Stimulated activated CD4-positive, alpha-beta T cell treated with anti-CD3 and anti-CD28 coated beads, Interleukin-1b, Interleukin-23, amount 100 ng/mL, for 24 hours (primary cell): ENCODE data around the gene PEX7.
"Not testable (repeated sequence)": the region's sequence is repeated elsewhere in the genome, so short reads cannot be mapped to it uniquely, and the experiment has no call there.

Source experiments
- DNase-seq, 4 experiments: peaks; one replicate each; pipeline ENCODE4 v3.0.0-alpha.2; 2020; ENCODE audit warnings: low read depth in 4 of 4, low spot score in 1 of 4

The PEX7 gene

DNA sequence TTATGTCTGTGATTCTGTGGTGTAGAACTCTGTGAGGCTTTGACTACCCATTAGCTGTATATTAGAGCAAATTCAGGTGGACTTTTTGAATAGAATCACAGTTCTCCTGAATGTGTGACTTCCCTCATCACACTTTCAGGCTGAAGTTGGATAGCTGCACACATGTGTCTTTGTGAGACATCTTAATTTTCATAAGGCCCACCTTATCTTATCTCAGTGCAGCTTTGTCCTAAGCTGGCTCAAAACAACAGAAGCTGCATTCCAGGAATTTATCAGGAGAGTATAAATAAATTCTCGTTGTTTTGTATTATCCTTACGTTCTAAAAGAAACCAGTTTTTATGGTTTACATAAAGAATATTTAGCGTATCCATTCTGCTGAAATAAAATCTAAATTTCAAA lies 73.5 kb downstream of the PEX7 start:
- no peak for DNase-seq

DNA sequence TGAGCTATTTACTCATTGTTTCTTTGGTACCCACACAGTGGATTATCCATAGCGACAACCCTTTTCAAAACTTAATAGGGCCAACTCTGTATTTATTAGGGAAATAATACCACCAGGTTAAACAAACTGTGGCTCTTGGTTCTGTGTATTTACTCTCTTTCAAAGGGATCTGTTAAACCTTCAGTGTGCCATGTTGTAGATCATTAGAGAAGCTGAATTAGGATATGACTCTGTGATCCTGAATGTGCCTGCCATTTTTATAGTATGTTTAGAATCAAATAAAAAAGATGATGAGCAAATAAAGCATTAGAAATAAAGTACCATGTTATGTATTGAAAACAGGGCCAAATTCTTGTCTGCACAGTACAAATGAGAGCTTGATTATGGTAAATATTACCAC lies 74.7 kb downstream of the PEX7 start:
- DNase-seq = no peak

DNA sequence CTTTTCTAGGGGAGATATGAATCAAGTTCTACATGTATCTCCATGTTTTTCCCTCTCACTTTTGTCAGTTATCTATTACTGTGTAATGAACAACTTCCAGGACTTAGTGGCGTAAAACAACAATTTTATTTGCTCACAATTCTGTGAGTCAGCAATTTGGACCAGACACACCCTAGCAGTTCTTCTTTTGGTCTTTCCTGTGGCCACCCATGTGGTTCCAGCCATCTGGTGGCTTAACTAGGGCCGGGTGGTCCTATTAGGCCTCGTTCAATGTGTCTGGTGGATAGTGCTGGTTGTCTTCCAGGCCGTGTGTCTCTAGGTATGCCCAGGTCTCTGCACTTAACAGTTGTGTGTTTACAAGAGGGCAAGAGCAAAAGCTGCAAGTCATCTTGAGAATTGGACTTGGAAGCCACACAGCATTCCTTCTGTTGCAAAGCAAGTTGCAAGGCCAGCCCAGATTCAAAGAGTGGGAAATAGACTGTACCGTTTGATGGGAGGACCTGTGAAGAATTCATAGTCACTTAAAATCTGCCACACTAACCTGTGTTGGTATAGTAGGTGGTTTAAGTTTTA lies 78.9 kb downstream of the PEX7 start:
- no peak for DNase-seq

DNA sequence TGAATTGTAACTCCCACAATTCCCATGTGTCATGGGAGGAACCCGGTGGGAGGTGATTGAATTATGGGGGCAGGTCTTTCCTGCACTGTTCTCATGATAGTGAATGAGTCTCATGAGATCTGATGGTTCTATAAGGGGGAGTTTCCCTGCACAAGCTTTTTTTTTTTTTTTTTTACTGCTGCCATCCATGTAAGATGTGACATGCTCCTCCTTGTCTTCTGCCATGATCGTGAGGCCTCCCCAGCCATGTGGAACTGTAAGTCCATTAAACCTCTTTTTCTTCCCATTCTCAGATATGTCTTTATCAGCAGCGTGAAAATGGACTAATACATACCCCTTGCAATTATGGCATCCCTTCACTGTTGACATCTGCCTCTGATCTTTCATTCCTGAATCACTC lies 82.1 kb downstream of the PEX7 start:
- not testable (repeated sequence) for DNase-seq

DNA sequence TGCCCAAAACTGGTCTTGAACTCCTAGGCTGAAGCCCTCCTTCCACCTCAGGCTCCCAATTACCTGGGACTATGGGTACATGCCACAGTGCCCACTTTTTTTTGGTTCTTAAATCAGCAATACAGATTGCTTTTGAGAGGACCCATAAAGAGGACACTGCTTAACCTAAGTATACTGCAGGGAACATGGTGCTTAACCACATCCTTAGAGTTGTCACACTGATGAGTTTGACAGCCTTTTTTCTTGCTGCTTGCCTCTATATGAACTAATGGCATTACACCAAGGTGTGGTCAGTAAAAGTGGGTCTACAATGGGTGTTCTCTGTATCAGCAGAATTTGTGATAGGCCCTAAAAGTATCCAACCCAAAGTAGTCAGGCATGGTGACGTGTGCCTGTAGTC lies 92.6 kb downstream of the PEX7 start:
- DNase-seq = no peak

DNA sequence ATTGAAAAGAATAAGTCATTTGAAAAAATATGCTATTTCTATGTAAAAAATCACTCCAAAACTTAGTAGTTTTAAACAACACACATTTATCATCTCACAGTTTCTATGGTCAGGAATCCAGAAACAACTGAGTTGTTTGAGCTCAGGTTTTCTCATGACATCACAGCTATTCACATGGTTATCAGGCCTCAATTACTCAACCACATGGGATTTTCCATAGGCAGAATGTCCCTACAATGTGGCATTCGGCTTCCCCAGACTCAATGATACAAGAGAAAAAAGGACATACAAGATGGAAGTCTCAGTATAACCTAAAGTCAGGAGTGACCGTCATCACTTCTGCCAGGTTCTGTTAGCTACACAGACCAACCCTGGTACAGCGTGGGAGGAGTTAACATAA lies 96.3 kb downstream of the PEX7 start:
- no peak for DNase-seq

DNA sequence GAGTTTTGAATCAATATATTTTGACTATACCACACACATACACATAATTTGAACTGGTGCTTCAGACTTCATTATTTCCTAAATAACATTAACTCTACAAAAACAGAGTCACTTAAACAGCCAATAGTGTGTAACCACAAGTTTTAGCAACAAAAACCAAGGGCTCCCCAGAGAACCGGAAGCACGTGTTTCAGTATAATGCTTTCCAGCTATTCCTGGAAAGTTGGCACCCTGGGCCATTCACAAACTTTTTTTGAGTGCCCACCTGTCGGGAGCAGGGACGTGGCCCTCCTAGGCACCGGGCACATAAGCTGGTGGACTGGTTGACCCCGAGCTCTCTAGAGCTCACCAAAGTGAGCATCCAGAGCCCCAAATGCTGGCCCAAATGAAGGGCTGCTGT lies 97.8 kb downstream of the PEX7 start:
- DNase-seq = no peak

DNA sequence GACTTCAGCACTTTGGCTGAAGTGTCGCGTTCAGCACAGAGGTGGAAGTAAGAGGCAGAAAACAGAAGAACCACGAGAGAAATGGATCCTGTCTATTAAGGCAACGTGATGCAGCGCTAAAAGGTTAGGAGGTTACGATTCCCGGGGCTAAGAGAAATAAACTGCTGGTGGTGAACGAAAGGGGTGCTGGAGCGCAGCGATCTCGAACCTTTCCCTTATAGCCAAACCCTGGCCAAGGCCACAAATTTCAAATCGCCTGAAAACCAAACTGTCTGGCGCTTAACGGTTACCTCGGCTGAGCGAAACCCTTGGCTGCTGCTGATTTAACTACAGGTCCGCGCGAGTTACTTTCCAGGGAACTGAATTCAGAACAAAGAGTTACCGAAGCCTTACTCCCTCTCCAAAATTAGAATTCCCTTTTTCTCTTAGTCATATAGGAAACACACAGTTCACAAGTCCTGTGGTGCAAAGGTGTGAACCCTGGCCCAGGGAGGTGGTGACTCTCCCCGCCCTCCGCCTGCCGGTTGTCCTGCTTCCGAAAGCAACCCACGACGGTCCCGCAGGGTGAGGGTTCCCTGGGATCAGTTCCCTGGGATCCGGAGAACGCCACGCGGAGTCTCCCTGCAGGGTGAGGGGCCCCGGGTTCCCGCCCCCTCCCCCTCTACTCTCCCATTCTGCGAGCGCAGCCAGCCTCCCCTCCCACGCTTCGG lies 98.4 kb downstream of the PEX7 start:
- DNase-seq = no peak

DNA sequence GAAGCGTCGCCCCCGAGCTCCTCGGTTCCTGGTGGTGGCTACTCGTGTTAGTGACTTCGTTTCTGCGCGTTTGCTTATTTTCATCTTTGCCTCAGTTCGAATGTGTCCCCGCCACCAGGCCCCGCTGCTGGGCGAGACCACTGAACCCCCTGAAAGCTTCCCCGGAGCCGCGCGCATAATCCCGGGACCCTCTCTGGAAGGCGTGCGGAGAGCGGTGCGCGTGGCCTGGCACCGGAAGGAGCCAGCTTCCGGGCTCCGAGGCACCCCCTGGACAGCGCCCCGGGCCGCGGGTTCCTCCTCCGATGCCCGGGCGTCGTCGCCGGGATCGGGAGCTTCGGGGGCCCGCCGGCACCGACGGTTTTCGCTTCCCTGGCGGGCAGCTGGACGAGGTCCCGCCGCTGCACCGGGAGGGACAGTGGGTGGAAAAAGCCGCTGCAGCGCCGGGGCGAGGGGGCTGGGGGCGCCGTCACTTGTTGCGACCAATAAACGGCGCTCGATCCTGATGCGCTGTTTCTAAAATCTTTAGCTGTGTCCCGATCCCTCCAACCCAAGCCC lies 99.1 kb downstream of the PEX7 start:
- DNase-seq = no peak

DNA sequence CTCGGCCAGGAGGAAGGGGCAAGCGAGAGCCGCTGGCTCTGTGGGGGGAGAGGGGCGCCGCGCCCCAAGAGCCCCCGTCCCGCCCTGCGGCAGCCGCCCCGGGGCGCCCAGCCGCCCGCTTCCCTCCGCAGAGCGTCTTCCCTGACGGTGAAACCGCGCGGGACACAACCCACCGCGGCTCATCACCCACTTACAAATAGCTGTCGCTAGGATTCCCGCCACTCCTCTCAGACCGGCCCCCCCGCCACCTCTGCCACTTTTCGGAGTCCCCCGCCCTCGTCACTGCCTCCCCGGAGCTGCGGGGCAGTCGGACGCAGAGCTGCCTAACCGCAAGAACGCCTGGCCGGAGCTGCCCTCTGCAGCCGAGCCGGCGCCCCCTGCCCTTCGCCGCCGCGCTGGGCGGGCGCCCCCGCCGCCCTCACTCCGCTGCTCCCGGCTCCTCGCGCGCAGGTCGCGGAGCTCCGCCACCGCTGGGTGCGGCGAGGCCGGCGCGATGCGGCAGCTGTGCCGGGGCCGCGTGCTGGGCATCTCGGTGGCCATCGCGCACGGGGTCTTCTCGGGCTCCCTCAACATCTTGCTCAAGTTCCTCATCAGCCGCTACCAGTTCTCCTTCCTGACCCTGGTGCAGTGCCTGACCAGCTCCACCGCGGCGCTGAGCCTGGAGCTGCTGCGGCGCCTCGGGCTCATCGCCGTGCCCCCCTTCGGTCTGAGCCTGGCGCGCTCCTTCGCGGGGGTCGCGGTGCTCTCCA lies 99.7 kb downstream of the PEX7 start, which contains the start of gene SLC35D3:
Gene SLC35D3, plus strand, starts transcription at position 366 of the 749 bp plus-strand sequence. Its CDS starts 128 bp downstream, at position 494.
- DNase-seq = no peak

DNA sequence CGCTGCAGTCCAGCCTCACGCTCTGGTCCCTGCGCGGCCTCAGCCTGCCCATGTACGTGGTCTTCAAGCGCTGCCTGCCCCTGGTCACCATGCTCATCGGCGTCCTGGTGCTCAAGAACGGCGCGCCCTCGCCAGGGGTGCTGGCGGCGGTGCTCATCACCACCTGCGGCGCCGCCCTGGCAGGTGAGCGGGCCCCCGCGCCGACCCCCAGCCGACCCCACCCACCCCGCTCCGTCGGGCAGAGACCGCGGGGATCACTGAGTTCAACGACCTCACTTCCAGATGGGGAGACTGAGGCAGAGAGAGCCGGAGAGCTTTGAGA lies 100.3 kb downstream of the PEX7 start:
- DNase-seq = no peak

DNA sequence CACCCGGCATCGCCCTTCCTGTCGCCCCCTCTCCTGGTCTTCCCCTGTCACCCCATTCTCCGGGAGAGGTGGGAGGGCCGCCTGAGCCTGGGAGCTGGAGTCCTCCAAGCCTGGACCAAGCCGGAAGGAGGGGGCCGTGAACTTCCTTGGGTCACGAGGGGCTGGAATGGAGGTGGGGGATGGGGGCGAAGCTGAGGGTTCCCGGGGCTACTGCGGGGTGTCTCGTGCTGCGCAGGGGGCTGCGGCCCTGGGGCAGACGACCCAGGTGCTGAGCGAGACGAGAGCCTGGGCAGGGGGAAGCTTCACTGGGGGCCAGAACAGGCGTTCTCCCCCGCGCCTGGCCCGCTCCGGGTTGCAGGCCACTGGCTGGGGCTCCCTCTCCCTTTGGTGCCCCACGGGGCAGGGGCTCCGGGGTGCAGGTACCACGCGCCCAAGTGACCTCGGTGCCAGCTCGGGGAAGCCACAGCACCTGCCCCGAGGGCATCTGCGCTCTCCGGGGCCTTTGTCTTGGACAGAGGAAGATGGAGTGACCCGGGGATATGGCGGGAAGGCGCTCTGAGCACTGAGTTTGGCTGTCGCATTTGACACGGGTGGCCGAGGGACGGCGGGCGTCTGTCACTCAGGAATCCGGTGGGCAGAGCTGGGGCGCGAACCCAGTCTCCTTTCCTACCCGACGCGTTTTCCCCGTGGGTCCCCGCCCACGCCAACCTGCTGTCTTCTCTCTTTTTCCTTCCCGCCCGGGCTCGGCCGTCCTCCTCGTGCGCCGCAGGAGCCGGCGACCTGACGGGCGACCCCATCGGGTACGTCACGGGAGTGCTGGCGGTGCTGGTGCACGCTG lies 100.9 kb downstream of the PEX7 start:
- no peak for DNase-seq

DNA sequence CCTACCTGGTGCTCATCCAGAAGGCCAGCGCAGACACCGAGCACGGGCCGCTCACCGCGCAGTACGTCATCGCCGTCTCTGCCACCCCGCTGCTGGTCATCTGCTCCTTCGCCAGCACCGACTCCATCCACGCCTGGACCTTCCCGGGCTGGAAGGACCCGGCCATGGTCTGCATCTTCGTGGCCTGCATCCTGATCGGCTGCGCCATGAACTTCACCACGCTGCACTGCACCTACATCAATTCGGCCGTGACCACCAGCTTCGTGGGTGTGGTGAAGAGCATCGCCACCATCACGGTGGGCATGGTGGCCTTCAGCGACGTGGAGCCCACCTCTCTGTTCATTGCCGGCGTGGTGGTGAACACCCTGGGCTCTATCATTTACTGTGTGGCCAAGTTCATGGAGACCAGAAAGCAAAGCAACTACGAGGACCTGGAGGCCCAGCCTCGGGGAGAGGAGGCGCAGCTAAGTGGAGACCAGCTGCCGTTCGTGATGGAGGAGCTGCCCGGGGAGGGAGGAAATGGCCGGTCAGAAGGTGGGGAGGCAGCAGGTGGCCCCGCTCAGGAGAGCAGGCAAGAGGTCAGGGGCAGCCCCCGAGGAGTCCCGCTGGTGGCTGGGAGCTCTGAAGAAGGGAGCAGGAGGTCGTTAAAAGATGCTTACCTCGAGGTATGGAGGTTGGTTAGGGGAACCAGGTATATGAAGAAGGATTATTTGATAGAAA lies 101.7 kb downstream of the PEX7 start:
- no peak for DNase-seq

DNA sequence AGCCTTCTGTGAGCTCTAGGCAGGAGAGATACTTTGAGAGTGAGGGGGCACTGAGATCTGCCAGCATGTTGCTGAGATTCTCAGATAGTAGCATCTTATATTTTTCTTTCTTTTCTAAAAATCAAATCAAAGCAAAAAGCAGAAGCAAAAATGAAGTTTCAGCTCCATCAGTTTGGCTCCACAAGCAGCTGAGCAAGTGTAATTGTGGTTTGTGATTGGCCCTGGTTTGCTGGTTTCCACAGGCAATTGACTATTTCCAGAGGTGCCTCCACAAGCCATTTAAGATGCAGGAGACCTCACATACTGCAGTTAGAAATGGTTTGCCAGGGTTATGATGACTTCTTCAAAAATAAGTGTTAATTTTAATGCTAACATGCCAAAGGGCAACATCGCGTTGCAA lies 104.0 kb downstream of the PEX7 start:
- DNase-seq = no peak

DNA sequence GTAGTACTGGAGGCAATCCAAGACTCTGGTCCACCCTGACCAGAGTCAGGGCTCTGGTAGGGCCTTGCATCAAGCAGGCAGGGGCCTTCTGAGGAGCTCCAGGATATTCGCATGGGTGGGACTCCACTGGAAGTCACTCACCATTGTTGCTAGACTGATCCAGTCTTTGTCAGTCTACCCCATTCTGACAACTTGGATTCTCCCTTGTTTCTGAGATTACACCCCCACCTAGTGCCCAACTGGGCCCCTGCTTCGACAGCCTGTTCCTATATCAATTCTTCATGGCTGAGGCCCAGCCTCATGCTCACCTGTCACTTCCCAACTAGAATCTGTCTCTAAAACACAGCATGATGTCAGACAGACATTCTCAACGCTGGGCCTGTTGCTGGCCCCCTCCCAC lies 104.9 kb downstream of the PEX7 start:
- DNase-seq = no peak

DNA sequence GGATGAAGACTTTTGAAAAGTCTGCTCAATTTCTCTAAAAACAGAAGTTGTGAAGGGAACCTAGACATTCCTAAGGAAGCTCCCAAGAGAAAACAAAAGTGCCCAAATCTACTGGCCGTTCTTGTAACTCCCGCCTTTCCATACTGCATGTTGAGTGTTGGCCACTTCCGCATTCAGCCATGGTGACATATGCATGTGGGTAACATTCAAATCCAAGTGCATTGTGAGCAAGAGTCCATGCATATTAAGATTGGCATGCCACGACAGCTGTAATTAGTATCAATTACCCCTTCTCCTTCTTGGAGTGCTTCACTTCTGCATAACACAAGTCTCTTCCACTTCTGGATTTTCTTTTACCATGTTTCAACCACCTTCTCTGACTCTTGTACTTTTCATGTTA lies 108.1 kb downstream of the PEX7 start:
- DNase-seq = no peak

DNA sequence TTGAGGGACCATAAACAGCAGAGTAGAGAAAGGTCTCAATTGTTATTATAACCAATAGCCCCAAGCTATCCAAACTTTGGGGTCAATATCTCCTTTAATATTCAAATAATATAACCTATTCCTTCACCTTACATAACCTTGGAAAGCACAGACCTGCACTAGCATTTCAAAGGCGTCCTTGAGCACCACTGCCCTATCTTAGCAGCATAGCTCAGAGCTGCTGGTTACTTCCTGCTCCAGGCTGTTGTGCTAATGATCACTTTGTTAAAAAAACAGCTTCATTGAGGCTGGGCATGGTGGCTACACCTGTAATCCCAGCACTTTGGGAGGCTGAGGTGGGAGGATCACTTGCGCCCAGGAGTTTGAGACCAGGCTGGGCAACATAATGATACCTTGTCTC lies 110.2 kb downstream of the PEX7 start:
- no peak for DNase-seq

DNA sequence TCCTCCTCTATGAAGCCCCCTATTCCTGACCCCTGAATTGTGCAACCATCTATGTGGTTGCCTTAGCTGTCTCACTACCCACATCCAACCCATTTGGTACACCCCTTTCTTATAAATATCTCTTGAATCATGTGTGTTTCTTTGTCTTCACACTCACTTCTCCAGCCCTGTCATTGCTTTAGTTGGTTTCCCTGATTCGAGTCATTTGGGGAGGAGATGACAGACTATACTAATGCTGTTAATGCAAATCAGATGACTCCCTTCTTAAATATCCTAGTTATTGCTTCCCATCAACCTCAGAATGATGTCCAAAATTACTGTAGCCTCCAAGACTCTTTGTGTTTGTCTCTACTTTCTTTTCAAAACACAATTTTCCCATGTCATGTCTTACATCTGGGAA lies 122.7 kb downstream of the PEX7 start:
- no peak for DNase-seq

DNA sequence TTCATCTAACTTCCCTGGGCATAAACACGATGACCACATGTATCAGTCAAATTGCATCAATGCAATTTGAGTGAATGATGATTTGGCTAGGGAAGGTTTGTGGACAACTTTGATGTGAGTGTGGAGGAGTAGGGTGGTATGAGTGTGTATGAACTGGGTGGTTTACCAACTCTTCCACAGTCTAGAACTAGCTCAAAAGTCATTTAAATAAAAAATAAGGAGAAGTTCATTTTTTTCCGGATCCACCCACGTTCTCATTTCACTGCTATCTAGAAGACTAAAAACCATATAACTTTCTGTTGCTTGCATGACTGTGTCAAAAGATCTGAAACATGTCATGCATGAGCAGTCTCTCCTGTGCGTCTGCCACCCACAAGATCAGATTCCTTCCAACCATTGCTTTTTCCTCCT lies 123.3 kb downstream of the PEX7 start:
- DNase-seq = no peak

DNA sequence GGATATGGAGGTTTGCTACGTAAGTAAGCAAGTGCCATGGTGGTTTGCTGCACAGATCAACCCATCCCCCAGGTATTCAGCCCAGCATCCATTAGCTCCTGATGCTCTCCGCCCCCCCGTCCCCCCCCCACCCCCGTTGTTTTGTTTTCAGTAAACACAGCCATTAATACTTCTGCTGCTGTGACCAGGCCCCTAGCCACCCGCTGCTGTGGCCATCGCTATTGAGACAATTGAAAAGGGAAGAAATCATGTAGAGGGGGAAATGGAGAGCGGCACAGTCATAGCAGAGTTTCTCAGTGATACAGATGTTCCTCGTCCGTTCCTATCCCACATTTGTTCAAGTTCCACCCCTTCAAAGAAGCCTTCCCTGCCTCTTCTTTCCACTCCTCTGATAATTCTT lies 124.6 kb downstream of the PEX7 start:
- DNase-seq = no peak

DNA sequence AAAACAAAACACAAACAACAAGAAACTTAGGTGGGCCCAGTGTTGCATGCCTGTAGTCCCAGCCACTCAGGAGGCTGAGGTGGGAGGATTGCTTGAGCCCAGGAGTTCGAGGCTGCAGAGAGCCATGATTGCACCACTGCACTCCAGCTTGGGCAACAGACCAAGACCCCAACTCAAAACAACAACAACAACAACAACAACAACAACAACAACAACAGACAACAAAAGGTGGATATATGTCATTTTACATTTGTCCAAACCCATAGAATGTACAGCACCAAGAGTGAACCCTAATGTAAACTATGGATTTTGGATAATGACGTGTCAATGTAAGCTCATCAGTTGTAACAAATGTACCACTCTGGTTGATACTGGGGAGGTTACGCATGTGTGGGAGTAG lies 127.6 kb downstream of the PEX7 start:
- DNase-seq = not testable (repeated sequence)
